ENCODE data around the gene ITSN1.
"Not testable (repeated sequence)": the region's sequence is repeated elsewhere in the genome, so short reads cannot be mapped to it uniquely, and the experiment has no call there.

The ITSN1 gene

GRCh38 chr21:33775100-33775828 lies 133.0 kb downstream of the ITSN1 start:
- DNase-seq = no peak

DNA sequence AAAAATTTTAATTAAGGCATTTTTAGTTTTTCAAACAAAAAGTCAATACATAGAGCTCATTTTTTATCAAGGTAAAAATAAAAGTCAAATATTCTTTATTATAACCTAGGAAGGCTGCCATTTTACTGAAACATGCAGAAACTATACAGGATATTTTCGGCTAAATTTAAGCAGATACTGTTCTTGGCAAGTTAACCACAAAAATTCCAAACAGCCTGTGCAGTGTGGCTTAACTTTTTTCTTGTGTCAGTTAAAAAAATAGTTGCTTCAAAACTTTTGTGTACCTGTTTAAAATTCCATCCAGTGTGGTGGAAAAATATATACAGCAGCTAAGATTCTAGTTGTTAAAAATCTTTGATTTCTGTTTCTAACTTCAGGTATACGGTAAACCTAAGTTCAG lies 138.3 kb downstream of the ITSN1 start:
- no peak for DNase-seq

GRCh38 chr21:33781121-33781520 lies 138.8 kb downstream of the ITSN1 start:
- DNase-seq = no peak

GRCh38 chr21:33783187-33783979 lies 141.1 kb downstream of the ITSN1 start:
- DNase-seq = no peak

- DNase-seq = no peak
Measured at GRCh38 chr21:33787431-33787830, 145.1 kb downstream of the ITSN1 start.

GRCh38 chr21:33788438-33788837 lies 146.1 kb downstream of the ITSN1 start:
- DNase-seq = not testable (repeated sequence)

- DNase-seq = no peak
Measured at GRCh38 chr21:33789697-33790096, 147.4 kb downstream of the ITSN1 start.

- DNase-seq = no peak
Measured at GRCh38 chr21:33791073-33791472, 148.8 kb downstream of the ITSN1 start.

GRCh38 chr21:33794596-33794995 lies 152.3 kb downstream of the ITSN1 start:
- DNase-seq = no peak

DNA sequence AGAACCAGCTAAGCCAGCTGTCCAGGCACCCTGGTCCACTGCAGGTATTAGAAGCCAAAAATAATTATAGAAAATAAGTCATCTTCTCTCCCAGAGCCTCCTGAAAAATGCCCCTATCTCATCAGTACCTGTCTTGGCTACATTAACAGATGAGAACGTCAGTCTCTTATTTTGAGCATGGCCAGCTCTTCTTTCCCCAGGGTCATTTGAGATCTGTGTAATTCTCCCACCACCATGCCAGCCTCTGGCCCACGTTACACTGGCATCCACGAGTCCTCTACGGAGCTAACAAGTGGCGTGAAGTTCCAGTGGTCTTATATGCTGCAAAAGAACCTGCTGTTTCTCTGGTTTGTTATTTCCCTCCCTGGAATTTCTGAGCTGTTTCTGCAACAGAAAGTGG lies 155.3 kb downstream of the ITSN1 start:
- no peak for DNase-seq

- DNase-seq = no peak
Measured at GRCh38 chr21:33799378-33800090, 157.2 kb downstream of the ITSN1 start.

- no peak for DNase-seq
Measured at GRCh38 chr21:33800753-33801423, 158.6 kb downstream of the ITSN1 start.

DNA sequence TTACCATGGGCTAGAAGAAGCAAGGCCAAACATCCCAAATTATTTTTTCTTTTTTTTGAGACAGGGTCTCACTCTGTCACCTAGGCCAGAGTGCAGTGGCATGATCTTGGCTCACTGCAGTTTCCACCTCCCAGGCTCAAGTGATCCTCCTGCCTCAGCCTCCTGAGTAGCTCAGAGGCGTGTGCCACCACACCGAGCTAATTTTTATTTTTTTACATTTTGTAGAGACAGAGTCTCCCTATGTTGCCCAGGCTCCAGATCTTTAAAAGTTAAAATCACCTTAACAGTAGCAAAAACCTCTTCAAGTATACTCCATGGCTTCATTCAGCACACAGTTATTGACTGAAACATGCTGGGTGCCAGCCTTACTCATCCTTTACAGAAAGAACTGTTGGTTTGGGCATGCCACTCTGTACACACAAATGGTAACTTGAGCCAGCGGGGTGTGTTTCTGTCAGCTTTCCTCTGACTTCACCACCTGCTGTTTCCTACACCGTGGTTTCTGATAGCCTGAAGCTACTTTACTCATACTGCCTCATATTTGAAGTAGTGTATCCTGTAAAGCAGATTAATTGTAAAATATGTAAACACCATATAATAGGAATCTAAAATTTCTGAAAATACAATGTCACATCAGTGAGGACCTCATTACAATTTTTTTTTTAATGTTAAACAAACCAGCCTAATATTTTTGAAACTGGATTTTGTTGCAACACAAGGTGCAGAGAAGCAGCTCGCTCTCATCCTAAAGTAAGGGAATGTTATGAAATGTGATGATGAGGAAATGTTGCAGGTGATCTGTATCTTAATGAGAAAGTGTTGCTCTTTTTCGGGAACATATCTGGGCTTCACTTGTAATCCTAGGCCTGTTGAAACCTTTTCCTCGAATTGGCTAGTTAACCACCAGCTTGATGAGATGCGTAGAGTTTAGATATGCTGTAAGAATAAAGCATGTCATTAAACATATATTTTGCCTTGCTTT lies 159.4 kb downstream of the ITSN1 start:
- DNase-seq = no peak

DNA sequence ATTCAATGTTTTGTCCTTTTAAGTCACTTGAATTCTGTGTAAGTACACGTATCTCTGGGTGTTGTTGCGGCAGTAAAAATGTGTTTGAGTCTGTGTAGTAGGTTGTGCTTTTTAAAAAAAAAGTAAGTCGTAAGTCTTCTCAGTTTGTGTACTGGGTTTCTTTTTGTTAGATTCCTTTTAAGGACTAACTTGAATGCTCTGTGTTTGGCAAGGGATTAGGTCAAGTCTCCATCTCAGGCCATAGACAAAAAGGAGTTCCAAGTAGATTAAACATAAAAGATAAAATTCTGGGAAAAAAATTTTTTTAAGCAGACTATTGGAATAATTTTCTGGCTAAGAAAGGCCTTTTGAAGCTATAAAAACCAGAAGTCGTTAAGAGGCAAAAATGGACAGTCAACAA lies 160.2 kb downstream of the ITSN1 start:
- DNase-seq = no peak

- DNase-seq = no peak
Measured at GRCh38 chr21:33808715-33809367, 166.5 kb downstream of the ITSN1 start.

GRCh38 chr21:33810766-33811165 lies 168.5 kb downstream of the ITSN1 start:
- DNase-seq = no peak

DNA sequence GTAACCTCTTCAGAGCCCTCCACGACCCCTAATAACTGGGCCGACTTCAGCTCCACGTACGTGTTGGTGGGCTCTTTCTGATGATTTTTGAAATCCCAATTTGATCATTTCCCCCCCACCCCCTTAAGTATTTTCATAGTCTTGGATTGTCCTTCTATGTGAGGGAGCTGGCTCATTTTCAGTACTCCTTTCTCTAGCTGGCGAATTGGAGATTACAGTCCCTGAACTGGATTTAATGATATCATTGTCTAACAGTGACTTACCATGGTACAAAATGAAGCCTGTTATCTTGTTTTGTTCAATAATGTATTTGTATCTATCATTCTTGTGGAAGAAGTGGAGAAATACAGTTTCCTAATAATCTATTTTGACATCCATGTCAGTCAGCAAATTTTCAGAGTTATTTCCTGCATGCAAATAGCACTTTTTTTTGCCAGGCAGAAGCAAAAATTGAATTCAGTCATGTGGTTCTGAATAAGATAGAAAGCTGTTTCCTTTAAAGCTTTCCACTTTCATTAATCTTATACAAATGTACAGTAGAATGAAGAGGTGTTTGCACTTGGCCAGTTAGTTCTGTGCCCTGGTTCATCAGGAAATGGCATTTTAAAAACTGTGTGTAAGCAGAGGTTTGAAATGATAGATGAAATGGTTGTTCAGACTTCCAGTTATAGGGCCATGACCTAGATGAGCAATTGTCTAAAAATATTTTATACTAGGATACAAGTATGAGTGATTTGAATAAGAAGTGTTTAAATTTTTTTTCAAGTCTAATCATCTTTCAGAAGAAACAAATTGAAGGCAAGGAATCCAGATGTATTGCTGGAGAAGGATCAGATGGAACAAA lies 169.1 kb downstream of the ITSN1 start:
- no peak for DNase-seq

GRCh38 chr21:33813832-33814365 lies 171.6 kb downstream of the ITSN1 start:
- no peak for DNase-seq

DNA sequence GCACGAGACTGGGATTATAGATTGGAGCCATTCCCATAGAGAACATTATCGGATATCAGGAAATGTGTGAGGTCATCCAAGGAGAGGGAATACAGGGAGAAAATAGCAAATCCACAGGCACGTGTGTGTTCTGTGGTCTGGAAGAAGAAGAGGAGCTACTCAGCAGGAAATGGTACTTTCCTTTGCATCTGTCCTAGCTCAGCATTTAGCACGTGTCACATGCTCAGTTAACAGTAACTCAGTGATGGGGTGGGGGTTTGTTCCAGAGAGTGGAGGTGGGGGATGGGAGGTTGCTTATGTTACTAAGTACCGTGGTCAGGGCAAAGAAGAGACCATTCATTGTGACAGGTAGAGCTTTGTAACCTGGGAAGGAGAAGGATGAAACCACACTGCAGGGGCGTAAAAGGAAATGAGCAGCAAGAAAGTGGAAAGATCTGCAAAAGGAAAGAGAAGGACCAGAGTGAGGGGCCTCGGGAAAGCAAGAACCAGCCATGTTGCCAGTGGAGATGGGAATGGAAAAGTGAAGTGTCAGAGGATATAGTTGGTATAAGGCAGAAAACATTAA lies 172.9 kb downstream of the ITSN1 start:
- DNase-seq = no peak

GRCh38 chr21:33816174-33816573 lies 173.9 kb downstream of the ITSN1 start:
- DNase-seq = no peak
